ENCODE measurements around the gene NES.

The NES gene

DNA sequence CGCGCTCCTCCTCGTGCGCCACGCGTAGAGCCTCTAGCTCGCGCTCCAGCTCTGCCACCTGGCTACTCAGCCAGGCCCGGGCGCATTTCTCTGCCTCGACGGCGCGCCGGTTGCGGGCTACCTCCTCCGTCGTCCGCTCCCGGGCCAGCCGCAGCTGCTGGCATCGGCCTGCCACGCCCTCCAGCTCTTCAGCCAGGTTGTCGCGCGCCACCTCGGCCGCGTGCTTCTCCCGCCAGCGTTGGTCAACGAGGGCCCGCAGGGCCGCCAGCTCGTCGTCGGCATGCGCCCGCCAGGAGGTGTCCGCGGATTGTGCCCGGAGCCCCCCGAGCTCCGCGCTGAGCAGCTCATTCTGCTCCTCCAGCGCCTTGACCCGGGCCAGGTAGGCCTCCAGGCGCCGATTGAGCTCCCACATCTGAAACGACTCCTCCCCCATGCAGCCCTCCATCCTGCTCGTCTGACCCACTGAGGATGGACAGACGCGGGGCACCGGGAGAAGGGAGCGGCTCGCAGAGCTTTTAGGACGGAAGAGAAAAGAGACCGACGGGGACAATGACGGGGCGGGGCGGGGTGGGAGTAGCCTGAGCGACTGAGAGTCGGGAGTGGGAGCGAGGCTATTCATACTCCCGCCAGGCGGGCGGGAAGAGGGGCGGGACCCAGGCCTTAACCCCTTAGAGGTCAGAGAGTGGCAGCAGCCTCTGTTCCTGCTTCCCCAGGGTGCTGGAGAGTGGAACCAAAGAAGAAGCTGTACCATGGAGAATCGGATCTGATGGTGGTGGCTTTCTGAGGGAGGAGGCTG is at the start of gene NES:
NES (minus strand) TSS at position 588 of the 796 bp plus-strand sequence; CDS start at position 445, 143 bp downstream.
- DNase-seq (ENCODE audit: low read depth), result no peak

- peak; percentile 56 for DNase-seq (ENCODE audit: low read depth)
These were observed 49.5 kb upstream of the NES start for GRCh38 chr1:156726549-156727226.

DNA sequence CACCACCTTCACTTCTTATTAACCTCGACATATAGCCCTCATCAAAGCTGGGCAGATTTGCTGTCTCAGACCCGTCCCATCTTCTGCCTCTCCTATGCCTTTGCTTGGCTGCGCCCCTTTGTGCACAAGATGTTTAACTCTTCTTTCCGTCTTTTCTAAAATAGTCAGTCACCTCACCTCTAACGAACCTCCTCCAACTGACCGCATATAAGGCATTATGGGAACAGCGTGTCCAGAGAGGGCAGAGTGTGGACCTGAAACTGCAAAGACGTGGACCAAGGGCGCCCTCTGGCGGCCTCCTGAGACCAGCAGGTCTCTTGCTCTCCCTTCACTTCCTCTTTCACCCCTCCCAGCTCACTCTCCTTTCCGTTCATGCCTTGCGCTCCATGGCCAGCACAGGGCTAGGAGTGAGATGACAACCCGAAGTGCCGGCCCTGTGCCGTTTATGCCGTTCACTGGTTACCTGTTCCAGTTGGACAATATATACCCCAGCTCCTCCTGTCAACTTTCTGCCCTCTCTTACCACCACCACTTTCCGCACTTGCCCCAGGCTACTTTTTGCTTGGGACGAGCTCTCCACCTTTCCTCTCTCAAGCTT is 48.6 kb upstream of the NES start:
- DNase-seq (ENCODE audit: low read depth), result peak; percentile 83

GRCh38 chr1:156721535-156721934 is 44.3 kb upstream of the NES start:
- no peak for DNase-seq (ENCODE audit: low read depth)

DNA sequence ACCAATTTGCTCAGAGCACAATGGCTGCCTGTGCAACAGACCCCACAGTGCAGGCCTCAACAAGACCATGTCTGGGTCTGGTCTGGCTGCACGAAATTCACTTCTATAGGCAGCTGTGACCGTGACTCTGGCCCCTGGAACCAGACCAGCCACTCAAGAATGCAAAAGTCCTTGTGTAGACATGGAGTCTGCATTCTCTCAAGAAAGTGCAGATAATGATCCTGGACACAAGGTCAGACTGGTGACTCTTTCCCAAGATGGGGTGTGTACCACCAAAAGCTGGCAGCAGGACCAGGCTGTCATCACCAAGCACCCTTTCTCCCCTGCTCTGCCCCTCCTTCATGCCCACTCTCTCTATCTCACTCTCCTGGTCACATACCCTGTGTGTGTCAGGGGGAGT is 43.9 kb upstream of the NES start:
- DNase-seq (ENCODE audit: low read depth), result no peak

- no peak for DNase-seq (ENCODE audit: low read depth)
These were observed 40.1 kb upstream of the NES start for GRCh38 chr1:156717351-156717750.

DNA sequence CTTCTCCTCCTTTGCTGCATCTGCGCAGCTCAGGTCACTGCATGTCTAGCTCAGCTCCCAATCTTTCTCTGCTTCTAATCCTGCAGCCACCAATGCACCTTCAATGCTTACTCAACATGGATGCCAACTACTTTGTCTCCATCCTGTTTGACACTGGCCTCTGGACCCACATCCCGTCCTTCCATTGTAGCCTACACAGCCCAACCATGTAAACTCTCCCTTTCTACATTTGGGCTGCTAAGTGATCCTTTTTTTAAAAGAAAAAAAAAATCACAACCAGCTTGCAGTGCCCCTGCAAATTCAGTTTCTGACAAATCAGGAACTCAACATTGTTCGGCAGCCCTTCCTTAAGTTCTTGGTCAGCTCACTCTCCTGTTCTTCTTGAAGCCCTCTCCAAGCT is 37.6 kb upstream of the NES start:
- no peak for DNase-seq (ENCODE audit: low read depth)

DNA sequence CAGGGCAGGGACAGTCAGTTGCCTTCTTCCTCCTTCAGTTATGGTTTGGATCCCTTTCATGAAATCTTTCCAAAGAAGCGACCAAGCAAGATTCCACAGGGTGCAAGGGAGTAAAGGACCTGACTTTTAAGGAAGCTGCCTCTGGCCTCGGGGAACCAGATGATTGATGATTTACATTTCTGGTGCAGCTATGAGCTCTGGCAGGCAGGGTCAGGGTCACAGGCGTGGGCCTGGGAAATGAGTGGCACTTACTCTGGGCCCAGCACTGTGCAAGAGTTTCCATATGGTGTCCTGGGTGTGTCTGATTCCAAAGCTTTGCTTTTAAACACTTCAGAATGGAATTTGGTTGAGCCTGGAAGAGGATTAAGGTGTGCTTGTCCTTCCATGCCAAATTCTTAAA is 35.4 kb upstream of the NES start:
- DNase-seq (ENCODE audit: low read depth), result no peak

DNA sequence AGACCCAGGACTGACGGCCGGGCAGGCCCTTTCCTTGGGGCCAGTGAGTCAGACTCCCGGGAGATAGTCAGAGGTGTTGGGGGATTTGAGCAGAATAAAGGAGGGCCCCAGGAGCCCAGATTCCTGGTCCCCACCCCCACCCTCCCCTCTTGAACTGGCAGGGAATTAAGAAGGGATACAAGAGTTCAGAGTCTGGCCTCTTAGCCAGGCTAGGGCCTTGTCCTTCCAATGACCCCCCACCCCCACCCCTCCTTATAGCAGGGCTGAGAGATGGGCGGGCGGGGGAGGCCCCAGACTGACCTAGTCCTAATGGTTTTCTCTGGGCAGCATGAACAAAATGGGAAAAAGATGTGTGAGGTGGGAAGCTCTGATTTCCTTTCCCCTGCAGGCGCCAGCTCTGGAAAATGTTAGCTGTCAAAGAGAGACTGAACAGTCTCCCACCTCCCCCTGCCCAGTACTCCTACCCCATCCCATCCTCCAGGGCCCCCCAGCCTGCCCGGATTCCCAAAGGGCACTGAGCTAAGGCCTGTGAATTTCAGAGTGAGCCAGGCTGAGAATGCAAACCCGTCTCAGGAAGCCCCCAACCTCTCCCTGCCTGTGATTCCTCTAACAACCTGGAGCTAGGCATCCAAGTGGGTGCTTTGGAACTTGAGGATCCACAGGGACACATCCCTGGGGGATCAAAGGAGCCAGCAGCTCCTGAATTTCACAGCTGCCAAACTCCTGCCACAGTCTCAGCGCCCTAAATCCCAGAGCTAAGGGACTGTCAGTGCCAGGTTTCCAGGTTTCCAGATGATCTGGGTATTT is 34.0 kb upstream of the NES start:
- DNase-seq (ENCODE audit: low read depth), result peak; percentile 93

GRCh38 chr1:156709757-156710489 is 32.7 kb upstream of the NES start:
- DNase-seq (ENCODE audit: low read depth), result peak; percentile 41

- no peak for DNase-seq (ENCODE audit: low read depth)
These were observed 31.8 kb upstream of the NES start for GRCh38 chr1:156709031-156709430.

DNA sequence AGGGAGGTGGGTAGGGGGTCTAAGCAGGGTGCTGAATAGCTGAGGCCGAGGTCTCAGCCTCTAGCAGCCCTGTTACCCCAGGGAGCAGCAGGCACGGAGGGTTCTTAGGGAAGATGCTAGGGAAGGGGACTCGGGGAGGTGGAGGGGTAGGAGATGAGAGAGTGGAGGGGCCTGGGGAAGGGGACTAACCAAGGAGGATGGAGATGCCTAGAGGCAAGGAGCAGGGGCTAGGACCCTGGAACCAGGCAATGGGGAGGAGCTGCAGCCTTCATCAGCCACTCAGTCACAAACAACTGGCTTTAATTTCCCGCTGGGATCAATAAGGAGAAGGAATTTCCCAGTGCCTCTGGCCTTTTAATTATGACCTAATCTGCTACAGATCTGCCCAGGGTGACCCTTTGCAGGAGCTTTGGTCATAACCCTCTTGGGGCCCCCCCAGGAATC is 31.0 kb upstream of the NES start:
- no peak for DNase-seq (ENCODE audit: low read depth)

DNA sequence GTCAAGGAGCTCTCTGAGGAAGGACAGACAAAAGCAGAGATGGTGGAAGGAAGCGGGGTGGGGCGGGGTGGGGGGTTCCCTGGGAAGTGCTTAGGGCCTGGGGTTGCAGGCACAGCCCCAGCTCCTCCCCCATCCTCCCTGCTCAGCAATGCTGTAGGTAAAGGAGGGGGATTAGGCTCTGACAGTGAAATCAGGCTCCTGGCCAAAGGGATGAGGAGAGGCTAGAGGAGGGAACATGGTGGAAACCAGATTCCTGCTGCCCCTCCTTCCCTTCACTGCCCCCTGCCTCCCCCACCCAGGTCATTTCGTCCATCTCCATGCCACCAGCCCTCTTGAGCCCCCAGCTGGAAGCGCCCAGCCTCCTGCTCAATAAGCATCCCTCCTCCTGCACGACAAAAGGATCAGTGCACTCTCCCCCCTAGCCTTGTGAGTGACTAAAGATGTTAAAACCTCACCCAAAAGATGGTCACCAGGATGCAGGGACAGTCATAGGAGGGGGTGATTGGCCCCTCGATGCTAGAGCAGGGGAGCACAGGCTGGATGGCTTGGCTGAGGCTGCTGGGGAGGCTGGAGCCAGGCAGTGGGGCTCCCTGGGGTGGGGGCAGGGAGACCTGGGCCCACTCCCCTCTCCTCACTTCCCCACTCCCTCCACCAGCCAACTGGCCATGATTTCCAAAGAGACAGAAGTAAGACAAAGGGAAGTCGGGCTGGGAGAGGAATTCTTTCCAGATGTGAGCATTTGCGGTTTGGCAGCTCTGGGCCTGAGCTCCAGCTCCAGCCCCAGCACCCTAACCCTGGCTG is 30.4 kb upstream of the NES start:
- DNase-seq (ENCODE audit: low read depth), result peak; percentile 59

- peak; percentile 27 for DNase-seq (ENCODE audit: low read depth)
These were observed 29.6 kb upstream of the NES start for GRCh38 chr1:156706657-156707416.

DNA sequence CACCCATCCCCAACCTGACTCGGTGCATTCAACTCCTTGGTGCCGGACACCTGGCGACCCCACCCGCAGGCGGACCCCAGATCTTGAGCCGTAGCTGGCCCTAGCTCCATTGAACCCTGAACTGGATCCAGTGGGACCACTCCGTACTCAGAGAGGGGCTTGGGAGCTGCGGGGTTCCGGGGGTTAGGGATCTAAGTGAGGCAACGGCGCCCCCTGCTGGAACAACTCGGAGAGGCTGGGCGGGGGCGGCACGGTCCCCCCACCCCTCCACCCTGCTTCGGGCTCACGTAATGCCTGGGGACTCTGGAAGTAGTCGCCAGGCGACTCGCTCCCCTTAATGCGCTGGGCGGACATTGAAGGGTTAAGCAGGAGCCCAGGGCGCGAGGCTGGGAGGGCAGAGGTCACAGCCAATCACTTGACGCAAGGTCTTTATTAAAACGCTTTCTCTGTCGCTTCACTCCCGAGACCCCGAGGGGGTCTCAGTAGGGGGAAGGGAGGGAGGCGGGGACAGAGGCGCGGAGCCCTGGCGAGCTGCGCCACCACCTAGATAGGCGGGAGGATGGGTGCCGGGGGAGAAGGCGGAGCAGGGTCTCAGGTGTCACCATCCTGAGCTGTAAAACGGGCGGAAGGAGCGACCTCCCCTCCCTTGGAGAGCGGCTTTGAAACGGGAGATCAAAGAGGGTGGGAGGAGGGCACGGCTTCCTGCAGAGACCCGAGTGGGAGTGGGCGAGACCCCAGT is 28.9 kb upstream of the NES start:
- peak; percentile 32 for DNase-seq (ENCODE audit: low read depth)

DNA sequence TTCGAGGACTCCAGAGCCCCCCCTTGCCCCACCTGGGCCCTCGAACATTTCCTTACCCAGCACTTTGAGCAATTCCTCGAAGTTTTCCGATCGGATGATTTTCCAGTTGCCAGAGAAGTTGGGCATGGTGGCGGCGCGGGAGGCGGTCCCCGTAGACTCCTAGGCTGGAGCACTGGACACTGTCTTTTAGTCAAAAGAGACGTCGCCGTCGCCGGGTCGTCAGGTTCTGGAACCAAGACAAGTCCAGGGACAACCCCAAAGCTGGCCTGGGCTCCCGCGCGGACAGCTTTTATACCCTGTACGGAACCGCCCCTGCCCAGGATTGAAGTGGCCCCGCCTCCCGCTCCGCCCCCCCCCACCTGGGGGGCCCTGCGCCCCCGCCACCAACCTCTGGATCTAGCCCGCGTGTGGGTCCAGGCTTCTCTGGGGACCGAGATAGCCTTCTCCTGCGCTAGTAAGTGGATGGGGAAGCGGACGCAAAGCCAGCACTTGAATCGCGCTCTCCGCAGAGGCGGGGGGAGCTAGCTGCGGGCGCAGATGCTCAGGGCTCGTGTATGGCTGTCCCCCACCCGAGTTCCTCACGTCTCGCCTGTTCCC is 28.2 kb upstream of the NES start, which contains the start of gene CRABP2:
CRABP2 (minus strand) TSS at position 263 of the 597 bp plus-strand sequence; CDS start at position 126, 137 bp downstream.
- peak; percentile 18 for DNase-seq (ENCODE audit: low read depth)

DNA sequence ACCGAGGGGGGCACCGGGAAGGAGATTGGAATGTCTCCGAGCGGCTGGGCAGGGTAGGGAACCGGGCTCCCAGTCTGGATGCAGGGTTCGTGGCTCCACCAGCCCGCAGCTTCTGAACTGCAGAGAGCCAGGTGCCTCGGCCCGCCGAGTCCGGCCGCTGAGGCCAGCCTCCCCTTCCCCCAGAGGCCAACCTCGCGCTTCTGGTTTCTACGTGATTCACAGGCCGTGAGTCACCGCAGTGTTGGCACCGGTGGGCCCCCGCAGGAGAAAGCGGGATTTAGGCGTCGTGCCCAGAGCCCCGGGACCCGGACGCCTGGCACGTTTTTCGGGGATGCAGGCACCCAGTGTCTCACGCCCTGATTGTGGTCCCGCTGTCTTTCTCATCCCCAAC is 27.7 kb upstream of the NES start:
- DNase-seq (ENCODE audit: low read depth), result peak; percentile 68

GRCh38 chr1:156704166-156704711 is 27.0 kb upstream of the NES start:
- DNase-seq (ENCODE audit: low read depth), result no peak
